Measurements from ENCODE around the gene TMPRSS3. TPM values are rescaled to one million over a fixed set of nuclear protein-coding genes. Genes with fewer than 3 reads are reported as not detected.

The TMPRSS3 gene
- total RNA-seq, 2 donors from 2014 or later = not detected

DNA sequence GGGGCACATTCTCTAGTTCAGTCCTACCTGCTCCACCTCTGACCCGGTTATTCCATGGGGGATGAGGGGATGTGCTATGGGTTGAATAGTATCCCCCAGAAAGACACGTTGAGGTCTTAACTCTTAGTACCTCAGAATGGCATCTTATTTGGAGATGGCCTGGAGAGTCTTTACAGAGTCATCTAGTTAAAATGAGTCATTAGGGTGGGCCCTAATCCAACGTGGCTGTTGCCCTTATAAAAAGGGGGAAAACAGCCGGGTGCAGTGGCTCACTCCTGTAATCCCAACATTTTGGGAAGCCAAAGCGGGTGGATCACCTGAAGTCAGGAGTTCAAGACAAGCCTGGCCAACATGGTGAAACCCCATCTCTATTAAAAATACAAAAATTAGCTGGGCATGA lies 5.7 kb downstream of the TMPRSS3 start:
- H3K27me3 ChIP-seq (ENCODE audit: control insufficient read depth, insufficient read depth, low read length, poor library complexity, severe bottlenecking) = no peaks in the 10 kb centered on the region
- H3K36me3 ChIP-seq (ENCODE audit: control insufficient read depth, insufficient read depth, low read length) = no peaks in the 10 kb centered on the region
- TF ChIP-seq, protein P1, sequence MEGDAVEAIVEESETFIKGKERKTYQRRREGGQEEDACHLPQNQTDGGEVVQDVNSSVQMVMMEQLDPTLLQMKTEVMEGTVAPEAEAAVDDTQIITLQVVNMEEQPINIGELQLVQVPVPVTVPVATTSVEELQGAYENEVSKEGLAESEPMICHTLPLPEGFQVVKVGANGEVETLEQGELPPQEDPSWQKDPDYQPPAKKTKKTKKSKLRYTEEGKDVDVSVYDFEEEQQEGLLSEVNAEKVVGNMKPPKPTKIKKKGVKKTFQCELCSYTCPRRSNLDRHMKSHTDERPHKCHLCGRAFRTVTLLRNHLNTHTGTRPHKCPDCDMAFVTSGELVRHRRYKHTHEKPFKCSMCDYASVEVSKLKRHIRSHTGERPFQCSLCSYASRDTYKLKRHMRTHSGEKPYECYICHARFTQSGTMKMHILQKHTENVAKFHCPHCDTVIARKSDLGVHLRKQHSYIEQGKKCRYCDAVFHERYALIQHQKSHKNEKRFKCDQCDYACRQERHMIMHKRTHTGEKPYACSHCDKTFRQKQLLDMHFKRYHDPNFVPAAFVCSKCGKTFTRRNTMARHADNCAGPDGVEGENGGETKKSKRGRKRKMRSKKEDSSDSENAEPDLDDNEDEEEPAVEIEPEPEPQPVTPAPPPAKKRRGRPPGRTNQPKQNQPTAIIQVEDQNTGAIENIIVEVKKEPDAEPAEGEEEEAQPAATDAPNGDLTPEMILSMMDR (conservative IDR thresholded peaks at IDR 0.05) = no peak
- no peak overlapping the region for H3K4me3 ChIP-seq (ENCODE audit: low read length)
- H3K27me3 Mint-ChIP-seq (ENCODE audit: insufficient read depth) = peaks cover 2% of the 10 kb centered on the region
- H3K4me1 Mint-ChIP-seq = peaks cover 9% of the 10 kb centered on the region
- H3K36me3 Mint-ChIP-seq (ENCODE audit: low read depth) = no peaks in the 10 kb centered on the region
- no peak overlapping the region for H3K27ac Mint-ChIP-seq
- no peaks in the 10 kb centered on the region for H3K9me3 Mint-ChIP-seq
- H3K9me3 ChIP-seq (ENCODE audit: control insufficient read depth, low read length) = no peaks in the 10 kb centered on the region
- H3K4me1 ChIP-seq (ENCODE audit: control insufficient read depth, insufficient read depth, low read length) = no peaks in the 10 kb centered on the region
- H3K9ac ChIP-seq (ENCODE audit: extremely low read depth, low read length, poor library complexity, severe bottlenecking) = no peak overlapping the region
- DNase-seq = no peak
- WGBS, 2 experiments (ENCODE audit: insufficient coverage in 1 of 2, insufficient read length in 1 of 2) = 75 to 82% methylated on average over 4 to 5 of the region's 5 CpGs
- H3K27ac ChIP-seq (ENCODE audit: low read depth, low read length) = no peak overlapping the region
- no peak overlapping the region for H3K4me3 Mint-ChIP-seq

DNA sequence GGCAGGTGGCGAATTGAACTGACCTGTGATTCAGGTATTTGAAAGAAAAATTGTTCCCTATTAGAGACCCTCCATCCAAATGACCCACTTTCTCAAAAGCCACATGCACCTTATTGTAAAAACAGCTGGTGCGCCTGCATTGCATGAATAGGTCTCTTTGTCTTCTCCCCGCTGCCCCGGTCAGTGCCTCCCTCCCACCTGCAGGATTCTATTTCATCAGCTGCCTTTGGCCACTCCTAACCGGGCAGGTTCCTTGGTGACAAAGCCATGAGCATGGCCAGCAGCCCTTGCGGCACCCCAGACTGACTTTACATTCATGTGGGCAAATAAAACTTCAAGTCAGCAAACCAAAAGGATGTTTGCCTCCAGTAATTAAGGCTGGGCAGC lies 6.4 kb downstream of the TMPRSS3 start:
- TF ChIP-seq, protein P1 (conservative IDR thresholded peaks at IDR 0.05) = no peak
- DNase-seq = no peak
- H3K9me3 ChIP-seq (ENCODE audit: control insufficient read depth, low read length) = no peaks in the 10 kb centered on the region
- Mint-ChIP-seq H3K4me1 (peaks cover 9% of the 10 kb centered on the region), H3K27ac (no peak overlapping the region), H3K4me3 (no peak overlapping the region), H3K27me3 (ENCODE audit: insufficient read depth) (peaks cover 4% of the 10 kb centered on the region), H3K9me3 (no peaks in the 10 kb centered on the region), H3K36me3 (ENCODE audit: low read depth) (no peaks in the 10 kb centered on the region)
- H3K9ac ChIP-seq (ENCODE audit: extremely low read depth, low read length, poor library complexity, severe bottlenecking) = no peak overlapping the region
- H3K4me3 ChIP-seq (ENCODE audit: low read length) = no peak overlapping the region
- no peak overlapping the region for H3K27ac ChIP-seq (ENCODE audit: low read depth, low read length)
- H3K4me1 ChIP-seq (ENCODE audit: control insufficient read depth, insufficient read depth, low read length) = no peaks in the 10 kb centered on the region
- WGBS, 2 experiments (ENCODE audit: insufficient coverage in 1 of 2, insufficient read length in 1 of 2) = 73 to 83% methylated on average over 3 to 6 of the region's 6 CpGs
- no peaks in the 10 kb centered on the region for H3K36me3 ChIP-seq (ENCODE audit: control insufficient read depth, insufficient read depth, low read length)
- H3K27me3 ChIP-seq (ENCODE audit: control insufficient read depth, insufficient read depth, low read length, poor library complexity, severe bottlenecking) = no peaks in the 10 kb centered on the region

DNA sequence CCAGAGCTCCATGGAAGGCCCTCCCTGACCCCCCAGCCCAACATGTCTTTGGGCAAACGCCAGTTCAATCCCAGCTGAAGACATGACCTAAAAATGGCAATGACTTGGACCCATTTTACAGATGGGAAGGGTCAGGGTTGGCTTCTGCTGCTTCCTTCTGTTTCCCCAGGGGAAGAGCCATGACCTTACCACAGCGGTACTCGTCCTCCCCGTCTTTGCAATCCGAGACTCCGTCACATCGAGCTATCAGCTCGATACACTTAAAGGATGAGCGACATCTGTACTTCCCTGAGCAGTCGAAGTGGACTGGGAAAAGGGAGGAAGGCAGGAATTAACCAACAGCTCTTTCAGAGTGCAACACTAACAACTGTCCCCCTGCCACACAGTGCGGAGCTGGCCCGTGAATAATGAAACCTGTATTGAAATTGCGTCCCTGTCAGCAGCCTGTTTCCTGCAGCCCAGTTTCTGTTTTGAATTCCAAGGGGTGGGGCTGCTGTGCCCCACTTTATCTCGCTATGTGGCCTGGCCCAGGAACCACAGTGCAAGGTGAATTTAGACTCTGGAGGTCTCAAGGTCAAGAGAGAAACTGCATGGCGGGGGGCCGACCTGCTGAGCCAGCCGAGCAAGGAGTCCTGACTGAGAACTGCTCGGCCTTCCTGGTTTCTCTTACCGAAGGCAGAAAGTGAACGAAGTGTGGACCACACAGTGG lies 7.0 kb downstream of the TMPRSS3 start:
- DNase-seq = no peak
- WGBS, 2 experiments (ENCODE audit: insufficient coverage in 1 of 2, insufficient read length in 1 of 2) = 82 to 85% methylated on average over 16 to 20 of the region's 20 CpGs
- no peaks in the 10 kb centered on the region for H3K36me3 ChIP-seq (ENCODE audit: control insufficient read depth, insufficient read depth, low read length)
- no peaks in the 10 kb centered on the region for H3K4me1 ChIP-seq (ENCODE audit: control insufficient read depth, insufficient read depth, low read length)
- Mint-ChIP-seq H3K27ac (no peak overlapping the region), H3K36me3 (ENCODE audit: low read depth) (no peaks in the 10 kb centered on the region), H3K4me1 (peaks cover 9% of the 10 kb centered on the region), H3K4me3 (no peak overlapping the region), H3K9me3 (no peaks in the 10 kb centered on the region), H3K27me3 (ENCODE audit: insufficient read depth) (peaks cover 4% of the 10 kb centered on the region)
- no peak overlapping the region for H3K4me3 ChIP-seq (ENCODE audit: low read length)
- no peaks in the 10 kb centered on the region for H3K27me3 ChIP-seq (ENCODE audit: control insufficient read depth, insufficient read depth, low read length, poor library complexity, severe bottlenecking)
- TF ChIP-seq, protein P1 (conservative IDR thresholded peaks at IDR 0.05) = no peak
- H3K9ac ChIP-seq (ENCODE audit: extremely low read depth, low read length, poor library complexity, severe bottlenecking) = no peak overlapping the region
- no peak overlapping the region for H3K27ac ChIP-seq (ENCODE audit: low read depth, low read length)
- H3K9me3 ChIP-seq (ENCODE audit: control insufficient read depth, low read length) = no peaks in the 10 kb centered on the region
